Measurements from ENCODE around the gene HBG1.

The HBG1 gene

GRCh38 chr11:5246772-5247471 lies 2.7 kb downstream of the HBG1 start:
- no peak for DNase-seq (ENCODE audit: low read depth)

- no peak for DNase-seq (ENCODE audit: low read depth)
These were observed 4.5 kb downstream of the HBG1 start for GRCh38 chr11:5245155-5245554.

DNA sequence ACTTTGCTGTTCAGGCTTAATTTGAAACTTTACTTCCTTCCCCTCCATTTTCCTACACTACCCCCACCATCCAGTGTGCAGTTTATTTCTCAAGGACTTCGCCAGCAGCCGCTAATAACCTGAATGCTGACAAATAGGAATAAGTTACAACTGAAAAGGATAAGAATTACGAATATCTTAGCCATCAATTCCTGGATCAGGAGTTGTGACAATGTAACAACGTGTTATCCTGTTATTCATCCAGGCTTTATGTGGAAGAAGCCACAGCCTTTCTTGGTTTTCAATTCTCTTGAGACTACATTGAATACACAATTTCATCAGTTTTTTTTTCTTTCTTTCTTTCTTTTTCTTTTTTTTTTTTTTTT lies 5.9 kb downstream of the HBG1 start:
- no peak for DNase-seq (ENCODE audit: low read depth)

DNA sequence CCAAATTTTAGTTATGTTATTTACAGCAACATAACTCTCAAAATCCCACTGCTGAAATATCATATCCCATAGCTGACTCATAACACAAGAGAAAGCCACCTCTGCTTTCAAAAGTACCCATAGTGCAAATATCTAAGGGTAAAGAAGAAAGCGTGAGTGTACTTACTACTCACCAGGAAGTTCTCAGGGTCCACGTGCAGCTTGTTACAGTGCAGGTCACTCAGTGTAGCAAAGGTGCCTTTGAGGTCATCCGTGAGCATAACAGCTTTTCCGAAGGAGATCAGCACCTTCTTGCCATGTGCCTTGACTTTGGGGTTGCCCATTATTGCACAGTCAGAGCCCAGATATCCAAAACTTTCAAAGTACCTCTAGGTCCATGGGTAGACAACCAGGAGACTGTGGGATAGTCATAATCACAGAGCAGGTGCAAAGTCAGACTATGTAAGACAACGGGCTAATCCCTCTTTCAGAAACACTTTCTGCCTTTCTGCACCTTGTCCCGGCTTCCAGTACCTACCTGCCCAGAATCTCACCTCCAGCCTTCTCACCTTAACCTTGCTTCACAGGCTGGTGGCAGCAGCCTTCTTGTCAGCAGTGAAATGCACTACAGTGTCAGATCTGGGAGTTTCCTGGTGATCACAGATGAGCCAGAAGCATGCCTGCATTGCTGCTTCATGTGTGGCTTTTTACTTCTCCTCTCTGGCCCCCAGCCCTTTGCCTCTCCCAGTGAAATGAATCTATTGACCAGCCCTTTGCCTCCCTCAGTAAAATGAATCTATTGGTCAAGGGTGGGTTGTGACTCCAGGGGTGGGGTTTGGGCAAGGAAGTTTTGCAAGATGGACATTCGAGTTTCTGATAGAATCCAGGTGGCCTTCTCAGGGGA lies 6.5 kb downstream of the HBG1 start:
- DNase-seq (ENCODE audit: low read depth): no peak

- no peak for DNase-seq (ENCODE audit: low read depth)
These were observed 7.4 kb downstream of the HBG1 start for GRCh38 chr11:5242208-5242607.

GRCh38 chr11:5241458-5241857 lies 8.2 kb downstream of the HBG1 start:
- DNase-seq (ENCODE audit: low read depth): no peak

DNA sequence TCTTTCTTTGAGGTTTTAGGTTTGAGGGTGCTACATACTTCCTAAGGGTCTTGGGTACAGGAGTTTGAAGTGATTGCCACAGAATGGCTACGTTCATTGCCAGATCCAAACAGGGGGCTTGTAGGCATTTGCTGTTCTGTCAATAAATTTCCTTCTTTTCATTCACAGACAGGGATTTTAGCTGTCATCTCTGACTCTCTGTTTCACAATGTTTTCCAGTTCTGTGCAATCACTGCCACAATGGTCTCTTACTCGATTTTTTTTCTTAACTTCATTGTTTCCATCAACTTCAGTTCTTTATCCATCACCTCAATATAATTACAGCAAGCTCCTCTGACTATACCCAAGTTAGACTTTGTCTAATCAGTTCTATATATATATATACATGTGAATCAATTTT lies 9.2 kb downstream of the HBG1 start:
- DNase-seq (ENCODE audit: low read depth): no peak

DNA sequence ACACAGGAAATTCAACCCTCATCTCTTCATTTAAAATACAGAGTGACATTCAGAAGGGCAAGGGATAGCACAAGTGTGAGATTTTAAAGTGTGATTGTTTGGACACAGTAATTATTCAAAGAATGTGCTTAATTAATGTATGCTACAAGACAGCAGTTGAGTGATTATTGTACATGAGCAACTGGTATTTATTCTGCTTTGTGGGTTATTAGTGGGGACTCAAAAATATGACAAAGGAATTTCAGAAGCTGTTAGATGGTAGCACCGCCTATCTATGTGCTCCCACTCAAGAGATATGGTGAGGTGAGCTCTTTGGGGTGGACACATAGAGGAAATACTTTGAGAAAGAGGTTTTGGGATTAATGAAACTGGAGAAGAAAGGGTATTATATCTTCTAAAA lies 9.6 kb downstream of the HBG1 start:
- no peak for DNase-seq (ENCODE audit: low read depth)

DNA sequence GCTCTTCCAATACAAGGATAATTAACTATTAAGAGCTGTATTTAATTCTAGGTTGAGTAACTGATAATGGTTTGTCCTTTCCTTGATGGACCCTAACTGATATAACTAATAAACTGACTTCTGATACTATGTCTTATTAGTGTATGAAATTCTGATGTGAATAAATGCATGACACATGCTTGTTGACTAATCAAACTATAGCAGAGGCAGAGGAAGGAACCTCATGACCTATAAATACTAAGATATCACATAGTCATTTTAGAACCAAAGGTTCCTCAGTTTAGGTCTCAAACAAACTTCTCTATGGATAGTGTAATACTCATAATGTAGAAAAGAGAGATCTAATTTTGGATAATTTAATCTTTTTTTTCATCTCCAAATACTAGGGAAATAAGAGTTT lies 10.6 kb downstream of the HBG1 start:
- no peak for DNase-seq (ENCODE audit: low read depth)

DNA sequence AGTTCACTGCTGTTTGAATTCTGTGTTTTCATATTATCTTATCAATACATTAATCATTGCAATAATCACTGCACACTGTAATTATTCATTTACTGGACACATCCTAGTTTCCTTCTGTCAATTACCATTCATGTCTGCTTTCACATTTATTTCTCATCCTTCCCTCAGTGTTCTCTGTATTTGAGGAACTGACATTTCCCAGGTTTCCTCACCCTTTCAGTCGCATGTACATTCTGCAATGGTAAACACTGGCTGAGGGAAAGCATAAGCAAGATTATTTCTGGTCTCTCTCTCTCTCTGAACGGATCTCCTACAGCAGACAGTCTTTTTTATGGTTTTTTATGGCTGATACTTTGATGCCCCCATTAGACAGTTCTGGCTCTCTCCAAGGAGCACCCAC lies 11.2 kb downstream of the HBG1 start:
- DNase-seq (ENCODE audit: low read depth): no peak

DNA sequence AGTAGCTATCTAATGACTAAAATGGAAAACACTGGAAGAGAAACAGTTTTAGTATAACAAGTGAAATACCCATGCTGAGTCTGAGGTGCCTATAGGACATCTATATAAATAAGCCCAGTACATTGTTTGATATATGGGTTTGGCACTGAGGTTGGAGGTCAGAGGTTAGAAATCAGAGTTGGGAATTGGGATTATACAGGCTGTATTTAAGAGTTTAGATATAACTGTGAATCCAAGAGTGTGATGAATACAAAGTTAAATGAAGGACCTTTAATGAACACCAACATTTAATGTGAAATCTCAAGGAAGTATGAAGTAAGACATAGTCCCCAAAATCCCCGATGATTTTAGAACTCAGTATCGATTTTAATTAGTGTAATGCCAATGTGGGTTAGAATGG lies 12.2 kb downstream of the HBG1 start:
- no peak for DNase-seq (ENCODE audit: low read depth)

- DNase-seq (ENCODE audit: low read depth): no peak
These were observed 14.1 kb downstream of the HBG1 start for GRCh38 chr11:5235364-5236095.

- DNase-seq (ENCODE audit: low read depth): no peak
These were observed 15.2 kb downstream of the HBG1 start, which contains the start of gene HBD for GRCh38 chr11:5234381-5234834. Gene HBD, minus strand, starts transcription at chr11:5234483. Its CDS starts 50 bp downstream, at chr11:5234433.

GRCh38 chr11:5233307-5233706 lies 16.4 kb downstream of the HBG1 start:
- DNase-seq (ENCODE audit: low read depth): no peak

DNA sequence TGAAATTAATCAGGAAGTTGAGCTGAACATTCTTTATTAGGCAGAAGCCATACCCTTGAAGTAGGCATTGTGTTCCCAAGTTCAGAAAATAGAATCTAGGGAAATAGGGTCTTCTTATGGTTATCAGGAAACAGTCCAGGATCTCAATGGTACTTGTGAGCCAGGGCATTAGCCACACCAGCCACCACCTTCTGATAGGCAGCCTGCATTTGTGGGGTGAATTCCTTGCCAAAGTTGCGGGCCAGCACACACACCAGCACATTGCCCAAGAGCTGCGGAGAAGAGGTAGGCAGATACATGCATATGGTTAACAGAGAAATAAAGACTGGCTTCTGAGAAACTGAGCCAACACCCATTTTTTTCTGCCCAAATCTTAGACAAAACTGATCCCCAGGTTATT lies 16.8 kb downstream of the HBG1 start:
- DNase-seq (ENCODE audit: low read depth): no peak

DNA sequence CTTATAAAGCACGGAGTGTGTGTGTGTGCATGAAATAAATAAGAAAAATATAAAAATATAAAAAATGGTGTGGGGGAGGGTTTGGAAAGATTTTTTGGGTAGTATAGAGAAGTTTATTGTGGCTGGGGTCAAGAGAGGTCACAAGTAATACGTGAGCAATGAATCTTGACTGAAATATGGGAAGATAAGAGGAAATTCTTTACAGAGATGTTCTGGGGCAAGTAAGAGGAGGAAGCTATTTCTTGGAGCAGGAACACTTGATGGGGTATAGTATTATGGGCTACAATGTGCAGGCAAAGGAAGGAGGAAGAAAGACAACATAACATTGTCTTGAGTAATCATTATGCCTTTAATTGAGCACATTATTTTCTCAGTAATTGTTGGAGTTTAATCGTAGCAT lies 17.5 kb downstream of the HBG1 start:
- no peak for DNase-seq (ENCODE audit: low read depth)

DNA sequence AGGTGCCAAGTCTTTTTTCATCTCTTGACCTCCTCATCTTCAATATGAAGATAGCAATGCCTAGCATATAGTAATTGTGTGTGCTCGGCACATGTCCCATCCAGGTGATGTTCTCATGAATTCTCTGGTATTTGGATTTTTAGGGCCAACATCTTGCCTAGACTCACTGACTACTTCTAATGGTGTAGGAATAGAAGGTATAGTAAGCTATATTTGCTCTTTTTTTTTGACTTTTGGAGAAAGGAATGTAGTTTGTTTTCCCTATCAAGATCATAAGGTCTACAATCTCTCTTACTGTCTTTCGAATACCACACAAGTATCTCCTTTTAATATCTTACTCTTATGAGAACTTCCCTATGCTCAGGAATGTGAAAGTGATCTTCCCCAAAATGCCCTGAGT lies 18.5 kb downstream of the HBG1 start:
- no peak for DNase-seq (ENCODE audit: low read depth)

- no peak for DNase-seq (ENCODE audit: low read depth)
These were observed 19.4 kb downstream of the HBG1 start for GRCh38 chr11:5230266-5230665.

- DNase-seq (ENCODE audit: low read depth): no peak
These were observed 19.9 kb downstream of the HBG1 start for GRCh38 chr11:5229796-5230195.

- DNase-seq (ENCODE audit: low read depth): no peak
These were observed 20.3 kb downstream of the HBG1 start for GRCh38 chr11:5229356-5229755.

DNA sequence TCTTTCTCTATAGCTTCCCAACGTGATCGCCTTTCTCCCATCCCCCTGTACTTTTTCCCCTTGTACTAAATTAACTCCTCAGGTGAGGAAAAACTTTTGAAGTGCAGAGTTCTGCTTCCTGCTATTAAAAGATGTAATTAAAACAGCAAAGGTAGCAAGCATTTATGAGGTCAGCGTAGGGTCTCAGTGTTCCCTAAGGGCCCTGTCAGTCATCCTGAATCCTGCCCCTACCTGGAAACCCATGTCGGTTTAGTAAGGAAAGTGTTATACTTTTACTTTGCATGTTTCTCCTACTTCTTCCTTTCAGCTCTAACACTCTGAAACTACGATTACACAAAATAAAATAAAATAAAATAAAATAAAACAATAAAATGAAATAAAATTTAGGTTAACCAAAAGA lies 21.5 kb downstream of the HBG1 start:
- DNase-seq (ENCODE audit: low read depth): no peak

GRCh38 chr11:5227681-5228080 lies 22.0 kb downstream of the HBG1 start:
- DNase-seq (ENCODE audit: low read depth): no peak
